Left lung (tissue), 10 donors: ENCODE data around the gene TMEM79. TPM values are rescaled to one million over a fixed set of nuclear protein-coding genes. Genes with fewer than 3 reads are reported as not detected.
A peak's percentile ranks its signal among the peaks of the same experiment; 100 is the strongest.

Source experiments
- ATAC-seq: fragments of 200-7000 bp; cut with Tn5 transposase; one replicate; pipeline ENCODE4 v1.9.1; 2020; ENCODE audit warnings: moderate library complexity
- DNase-seq, 4 donors: peaks; one replicate each; pipeline ENCODE4 v3.0.0-alpha.2; 2013 to 2020
- H3K27ac ChIP-seq, 2 donors: fragments of 200-600 bp; sonication (generic) in 1 of 2; one replicate each; pipeline versions ENCODE4 v1.5.0 to v1.8.0; 2020 to 2021
- H3K27me3 ChIP-seq, 2 donors: fragments of 200-600 bp; sonication (generic) in 1 of 2; one replicate each; pipeline versions ENCODE4 v1.5.0 to v1.8.0; 2020 to 2021
- H3K36me3 ChIP-seq, 2 donors: fragments of 200-600 bp; sonication (generic) in 1 of 2; one replicate each; pipeline versions ENCODE4 v1.5.0 to v1.8.0; 2020 to 2021
- H3K4me1 ChIP-seq, 2 donors: fragments of 200-600 bp; one replicate each; pipeline ENCODE4 v1.8.0; 2021
- H3K4me3 ChIP-seq, 2 donors: fragments of 200-600 bp; sonication (generic) in 1 of 2; one replicate each; pipeline versions ENCODE4 v1.5.0 to v1.8.0; 2020 to 2021; ENCODE audit warnings: mild to moderate bottlenecking in 1 of 2
- H3K9me3 ChIP-seq, 2 donors: fragments of 200-600 bp; sonication (generic) in 1 of 2; one replicate each; pipeline versions ENCODE4 v1.5.0 to v1.8.0; 2020 to 2021
- intact Hi-C, 2 donors: fragments of 100-400 bp; cut with DNase I; formaldehyde crosslinking; loops; one replicate each; pipeline versions ENCODE4 v1.11.2 to v1.14.2; 2022
- polyA plus RNA-seq, 6 donors: library from polyadenylated mRNA; unstranded; fragments of 120-200 nt; gene quantifications; one replicate each; pipeline ENCODE4 v1.2.1, GENCODE V29; 2013; ENCODE audit not compliant: insufficient read length in 6 of 6
- total RNA-seq, 2 donors: library from RNA; stranded (reverse); fragmentation: NEBNext Ultra II Directional; extraction: Animal tissue kit (Norgen Biotek cat#: 25700); gene quantifications; one replicate each; pipeline ENCODE4 v1.2.1, GENCODE V29; 2021
- TF ChIP-seq, protein P1 (sequence below), 2 donors: fragments of 200-600 bp; sonication (generic) in 1 of 2; IDR thresholded peaks; one replicate each; pipeline versions ENCODE4 v1.5.0 to v1.8.0; 2021; ENCODE audit warnings: antibody characterized with exemption in 2 of 2
- donor health status: DM: no; HTN: yes; CAD: no.
- donor health status: DM: no; HTN: no; CAD: no.

Gene TMEM79
- total and polyA plus RNA-seq, 8 donors = 3.5 to 10.3 (median 8.7) TPM

DNA sequence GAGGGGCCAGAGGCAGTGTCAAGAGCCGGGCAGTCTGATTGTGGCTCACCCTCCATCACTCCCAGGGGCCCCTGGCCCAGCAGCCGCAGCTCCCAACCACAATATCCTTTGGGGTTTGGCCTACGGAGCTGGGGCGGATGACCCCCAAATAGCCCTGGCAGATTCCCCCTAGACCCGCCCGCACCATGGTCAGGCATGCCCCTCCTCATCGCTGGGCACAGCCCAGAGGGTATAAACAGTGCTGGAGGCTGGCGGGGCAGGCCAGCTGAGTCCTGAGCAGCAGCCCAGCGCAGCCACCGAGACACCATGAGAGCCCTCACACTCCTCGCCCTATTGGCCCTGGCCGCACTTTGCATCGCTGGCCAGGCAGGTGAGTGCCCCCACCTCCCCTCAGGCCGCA, 42.2 kb upstream of the TMEM79 start, which contains the start of gene BGLAP:
BGLAP (plus strand) TSS at position 259 of the 400 bp plus-strand sequence; CDS start at position 307, 48 bp downstream.
- DNase-seq = peak in 1 of 4 donors; percentile 53
- no peak within 1 kb of the TSS for H3K27ac ChIP-seq
- ATAC-seq = no peak
- no peak within 1 kb of the TSS for H3K4me3 ChIP-seq
- H3K27me3 ChIP-seq = peaks cover 0 to 25% of the 10 kb centered on the region in 2 donors
- H3K9me3 ChIP-seq = no peaks in the 10 kb centered on the region
- H3K36me3 ChIP-seq = peaks cover 0 to 54% of the 10 kb centered on the region in 2 donors
- intact Hi-C loops = no loop called here
- TF ChIP-seq, protein P1, sequence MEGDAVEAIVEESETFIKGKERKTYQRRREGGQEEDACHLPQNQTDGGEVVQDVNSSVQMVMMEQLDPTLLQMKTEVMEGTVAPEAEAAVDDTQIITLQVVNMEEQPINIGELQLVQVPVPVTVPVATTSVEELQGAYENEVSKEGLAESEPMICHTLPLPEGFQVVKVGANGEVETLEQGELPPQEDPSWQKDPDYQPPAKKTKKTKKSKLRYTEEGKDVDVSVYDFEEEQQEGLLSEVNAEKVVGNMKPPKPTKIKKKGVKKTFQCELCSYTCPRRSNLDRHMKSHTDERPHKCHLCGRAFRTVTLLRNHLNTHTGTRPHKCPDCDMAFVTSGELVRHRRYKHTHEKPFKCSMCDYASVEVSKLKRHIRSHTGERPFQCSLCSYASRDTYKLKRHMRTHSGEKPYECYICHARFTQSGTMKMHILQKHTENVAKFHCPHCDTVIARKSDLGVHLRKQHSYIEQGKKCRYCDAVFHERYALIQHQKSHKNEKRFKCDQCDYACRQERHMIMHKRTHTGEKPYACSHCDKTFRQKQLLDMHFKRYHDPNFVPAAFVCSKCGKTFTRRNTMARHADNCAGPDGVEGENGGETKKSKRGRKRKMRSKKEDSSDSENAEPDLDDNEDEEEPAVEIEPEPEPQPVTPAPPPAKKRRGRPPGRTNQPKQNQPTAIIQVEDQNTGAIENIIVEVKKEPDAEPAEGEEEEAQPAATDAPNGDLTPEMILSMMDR (IDR thresholded peaks at IDR 0.05) = no peak
- peaks cover 8 to 22% of the 10 kb centered on the region in 2 donors for H3K4me1 ChIP-seq

DNA sequence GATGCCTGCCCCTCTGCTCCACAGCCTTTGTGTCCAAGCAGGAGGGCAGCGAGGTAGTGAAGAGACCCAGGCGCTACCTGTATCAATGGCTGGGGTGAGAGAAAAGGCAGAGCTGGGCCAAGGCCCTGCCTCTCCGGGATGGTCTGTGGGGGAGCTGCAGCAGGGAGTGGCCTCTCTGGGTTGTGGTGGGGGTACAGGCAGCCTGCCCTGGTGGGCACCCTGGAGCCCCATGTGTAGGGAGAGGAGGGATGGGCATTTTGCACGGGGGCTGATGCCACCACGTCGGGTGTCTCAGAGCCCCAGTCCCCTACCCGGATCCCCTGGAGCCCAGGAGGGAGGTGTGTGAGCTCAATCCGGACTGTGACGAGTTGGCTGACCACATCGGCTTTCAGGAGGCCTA, 41.4 kb upstream of the TMEM79 start:
- peaks cover 0 to 25% of the 10 kb centered on the region in 2 donors for H3K27me3 ChIP-seq
- TF ChIP-seq, protein P1 (IDR thresholded peaks at IDR 0.05) = no peak
- intact Hi-C loops = no loop called here
- H3K9me3 ChIP-seq = no peaks in the 10 kb centered on the region
- peak in 1 of 4 donors; percentile 43 for DNase-seq
- H3K27ac ChIP-seq = no peak overlapping the region
- no peak for ATAC-seq
- H3K4me3 ChIP-seq = no peak overlapping the region
- peaks cover 0 to 46% of the 10 kb centered on the region in 2 donors for H3K36me3 ChIP-seq
- peaks cover 8 to 30% of the 10 kb centered on the region in 2 donors for H3K4me1 ChIP-seq

DNA sequence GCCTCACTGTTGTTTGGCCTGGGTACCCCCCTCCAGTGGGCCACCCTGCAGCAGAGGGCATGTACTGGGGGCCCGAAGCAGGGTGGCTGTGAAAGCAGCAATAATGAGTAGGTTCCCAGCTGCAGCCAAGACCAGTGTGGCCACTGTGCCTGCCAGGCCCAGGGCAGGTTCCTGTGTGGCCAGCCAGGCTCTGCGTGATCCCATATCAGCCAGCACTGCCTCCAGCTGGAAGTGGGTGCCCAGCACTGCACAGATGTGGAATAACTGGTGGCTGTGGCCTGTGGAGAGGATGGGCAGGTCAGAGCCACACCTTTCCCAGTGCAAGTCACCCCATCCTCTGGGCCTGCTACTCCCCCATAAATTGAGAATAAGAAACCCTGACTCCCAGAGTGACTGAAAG, 40.0 kb upstream of the TMEM79 start:
- H3K36me3 ChIP-seq = peaks cover 0 to 37% of the 10 kb centered on the region in 2 donors
- no peak overlapping the region for H3K4me3 ChIP-seq
- no peaks in the 10 kb centered on the region for H3K9me3 ChIP-seq
- peaks cover 8 to 32% of the 10 kb centered on the region in 2 donors for H3K4me1 ChIP-seq
- H3K27ac ChIP-seq = no peak overlapping the region
- intact Hi-C loops = no loop called here
- no peak for ATAC-seq
- TF ChIP-seq, protein P1 (IDR thresholded peaks at IDR 0.05) = no peak
- no peak for DNase-seq
- H3K27me3 ChIP-seq = peaks cover 0 to 25% of the 10 kb centered on the region in 2 donors

DNA sequence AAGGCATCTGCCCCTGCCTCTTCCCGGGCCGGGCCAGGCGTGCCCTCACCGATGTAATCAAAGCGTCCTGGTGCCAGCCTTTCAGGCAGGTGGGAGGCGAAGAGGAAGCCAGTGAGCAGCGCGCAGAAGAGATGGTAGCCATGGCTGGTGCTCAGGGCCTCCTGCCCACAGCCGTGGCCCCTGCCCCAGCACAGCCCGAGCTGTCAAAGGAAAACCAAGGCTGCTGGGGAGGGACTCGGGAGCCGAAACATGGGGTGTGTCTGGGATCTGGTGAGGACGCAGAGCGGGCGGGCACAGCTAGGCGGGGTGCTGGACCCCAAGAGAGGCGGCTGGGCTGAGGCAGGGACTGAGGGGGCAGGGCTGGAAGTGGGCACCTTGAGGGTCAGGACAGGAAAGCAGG, 39.4 kb upstream of the TMEM79 start:
- Histone ChIP-seq H3K9me3 (no peaks in the 10 kb centered on the region), H3K36me3 (peaks cover 0 to 37% of the 10 kb centered on the region in 2 donors), H3K27ac (no peak overlapping the region), H3K4me1 (peaks cover 8 to 32% of the 10 kb centered on the region in 2 donors), H3K4me3 (no peak overlapping the region), H3K27me3 (peaks cover 0 to 25% of the 10 kb centered on the region in 2 donors)
- intact Hi-C loops = no loop called here
- no peak for ATAC-seq
- TF ChIP-seq, protein P1 (IDR thresholded peaks at IDR 0.05) = no peak
- no peak for DNase-seq

DNA sequence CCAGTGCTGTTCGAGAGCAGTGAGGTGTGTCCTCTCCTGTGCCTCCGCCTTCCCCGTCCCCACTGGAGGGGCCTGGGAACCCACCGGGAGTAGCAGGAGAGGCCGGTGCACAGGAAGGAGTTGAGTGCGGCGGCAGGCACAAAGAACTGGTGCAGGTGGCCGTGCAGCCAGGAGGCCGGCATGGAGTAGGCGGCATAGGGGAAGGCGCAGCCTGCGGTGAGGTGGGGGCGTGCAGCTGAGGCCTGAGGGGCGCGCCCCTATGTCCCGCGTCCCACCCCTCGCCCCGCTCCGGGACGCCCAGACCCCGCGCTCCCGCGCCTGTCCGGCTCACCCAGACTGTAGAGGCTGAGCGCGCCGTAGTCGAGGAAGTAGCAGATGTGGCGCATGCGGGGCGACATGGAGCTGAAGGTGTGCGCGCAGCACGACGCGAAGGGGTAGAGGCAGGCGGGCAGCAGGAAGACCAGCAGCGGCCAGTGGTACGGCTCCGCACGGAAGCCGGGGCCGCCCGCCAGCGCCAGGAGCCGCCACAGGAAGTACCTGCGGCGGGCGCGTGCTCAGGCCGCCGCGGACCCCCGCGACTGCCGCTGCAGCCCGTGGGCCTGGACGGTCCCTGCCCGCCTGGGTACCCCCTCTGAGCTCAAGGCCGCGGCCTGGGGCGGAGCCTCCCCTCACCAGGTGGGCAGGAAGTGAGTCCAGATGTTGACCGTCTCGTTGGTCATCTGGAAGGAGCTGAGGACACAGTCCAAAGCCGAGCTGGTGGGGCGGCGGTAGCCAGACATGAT, 38.5 kb upstream of the TMEM79 start:
- intact Hi-C loops = no loop called here
- TF ChIP-seq, protein P1 (IDR thresholded peaks at IDR 0.05) = no peak
- peak in 2 of 4 donors; percentile 27 to 85 for DNase-seq
- Histone ChIP-seq H3K4me3 (peak overlapping the region; percentile 7 to 13), H3K4me1 (peaks cover 8 to 32% of the 10 kb centered on the region in 2 donors), H3K27ac (no peak overlapping the region), H3K27me3 (peaks cover 0 to 25% of the 10 kb centered on the region in 2 donors), H3K36me3 (peaks cover 0 to 37% of the 10 kb centered on the region in 2 donors), H3K9me3 (no peaks in the 10 kb centered on the region)
- peak; percentile 22 for ATAC-seq
